ENCODE measurements around the gene CD300H.
"Not testable (repeated sequence)": the region's sequence is repeated elsewhere in the genome, so short reads cannot be mapped to it uniquely, and the experiment has no call there.

DNA sequence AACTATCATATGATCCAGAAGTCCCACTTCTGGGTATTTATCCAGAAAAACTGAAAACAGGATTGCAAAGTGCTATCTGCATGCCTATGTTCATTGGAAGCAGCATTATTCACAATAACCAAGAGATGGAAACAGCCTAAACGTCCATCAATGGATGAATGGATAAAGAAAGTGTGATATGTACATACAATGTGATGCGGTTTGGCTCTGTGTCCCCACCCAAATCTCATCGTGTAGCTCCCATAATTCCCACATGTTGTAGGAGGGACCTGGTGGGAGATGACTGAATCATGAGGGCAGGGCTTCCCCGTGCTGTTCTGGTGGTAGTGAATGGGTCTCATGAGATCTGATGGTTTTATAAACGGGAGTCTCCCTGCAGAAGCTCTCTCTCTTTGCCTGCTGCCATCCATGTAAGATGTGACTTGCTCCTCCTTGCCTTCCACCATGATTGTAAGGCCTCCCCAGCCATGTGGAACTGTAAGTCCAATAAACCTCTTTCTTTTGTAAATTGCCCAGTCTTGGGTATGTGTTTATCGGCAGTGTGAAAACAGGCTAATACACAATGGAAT is 48.8 kb downstream of the CD300H start:
- TF ChIP-seq, protein P1, sequence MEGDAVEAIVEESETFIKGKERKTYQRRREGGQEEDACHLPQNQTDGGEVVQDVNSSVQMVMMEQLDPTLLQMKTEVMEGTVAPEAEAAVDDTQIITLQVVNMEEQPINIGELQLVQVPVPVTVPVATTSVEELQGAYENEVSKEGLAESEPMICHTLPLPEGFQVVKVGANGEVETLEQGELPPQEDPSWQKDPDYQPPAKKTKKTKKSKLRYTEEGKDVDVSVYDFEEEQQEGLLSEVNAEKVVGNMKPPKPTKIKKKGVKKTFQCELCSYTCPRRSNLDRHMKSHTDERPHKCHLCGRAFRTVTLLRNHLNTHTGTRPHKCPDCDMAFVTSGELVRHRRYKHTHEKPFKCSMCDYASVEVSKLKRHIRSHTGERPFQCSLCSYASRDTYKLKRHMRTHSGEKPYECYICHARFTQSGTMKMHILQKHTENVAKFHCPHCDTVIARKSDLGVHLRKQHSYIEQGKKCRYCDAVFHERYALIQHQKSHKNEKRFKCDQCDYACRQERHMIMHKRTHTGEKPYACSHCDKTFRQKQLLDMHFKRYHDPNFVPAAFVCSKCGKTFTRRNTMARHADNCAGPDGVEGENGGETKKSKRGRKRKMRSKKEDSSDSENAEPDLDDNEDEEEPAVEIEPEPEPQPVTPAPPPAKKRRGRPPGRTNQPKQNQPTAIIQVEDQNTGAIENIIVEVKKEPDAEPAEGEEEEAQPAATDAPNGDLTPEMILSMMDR (IDR thresholded peaks at IDR 0.05) = not testable (repeated sequence)
- TF ChIP-seq POLR2A (IDR thresholded peaks at IDR 0.05) = not testable (repeated sequence)
